Activated CD4-positive, alpha-beta T cell treated with anti-CD3 and anti-CD28 coated beads, Interleukin-2, amount 50 U/mL, for 24 hours (primary cell): Measurements from ENCODE around the gene FNTB.
"Not testable (repeated sequence)": the region's sequence is repeated elsewhere in the genome, so short reads cannot be mapped to it uniquely, and the experiment has no call there.

Source experiments
- DNase-seq, 2 donors: peaks; one replicate each; pipeline ENCODE4 v3.0.0-alpha.2; 2020; ENCODE audit warnings: low read depth in 1 of 2, low spot score in 1 of 2

FNTB gene

DNA sequence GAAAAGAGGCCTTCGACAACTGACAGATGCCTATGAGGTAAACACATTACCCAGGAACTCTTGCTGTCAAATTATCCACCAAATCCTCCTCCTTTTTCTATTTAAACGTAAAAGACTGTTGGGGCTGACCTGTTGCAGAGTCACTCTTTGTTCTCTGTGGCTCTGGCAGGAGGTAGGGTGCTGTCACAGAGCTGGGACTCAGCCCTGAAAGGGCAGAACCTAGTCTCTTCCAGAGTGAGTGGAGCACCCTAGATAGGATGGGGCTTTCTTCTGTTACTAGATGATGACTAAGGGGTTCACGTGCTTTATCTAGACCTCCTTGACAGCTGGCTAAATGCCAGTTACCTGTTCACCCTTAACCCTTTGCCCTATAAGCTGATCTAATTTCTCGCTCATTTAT lies 25.7 kb downstream of the FNTB start:
- DNase-seq, result no peak

DNA sequence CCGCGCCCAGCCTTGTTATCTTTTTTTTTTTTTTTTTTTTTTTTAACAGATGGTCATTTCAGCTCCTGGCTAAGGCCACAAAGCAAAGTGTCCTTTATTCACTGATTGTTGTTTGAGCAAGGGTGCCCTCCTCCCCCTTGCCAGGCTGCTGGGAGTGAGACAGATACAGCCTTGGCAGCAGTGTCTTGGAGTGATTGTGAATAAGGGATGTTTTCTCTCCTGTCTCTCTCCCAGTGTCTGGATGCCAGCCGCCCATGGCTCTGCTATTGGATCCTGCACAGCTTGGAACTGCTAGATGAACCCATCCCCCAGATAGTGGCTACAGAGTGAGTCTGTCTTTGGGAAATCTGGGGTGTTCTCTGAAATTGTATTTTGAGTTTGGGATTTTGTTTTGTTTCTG lies 28.7 kb downstream of the FNTB start:
- DNase-seq, result no peak

DNA sequence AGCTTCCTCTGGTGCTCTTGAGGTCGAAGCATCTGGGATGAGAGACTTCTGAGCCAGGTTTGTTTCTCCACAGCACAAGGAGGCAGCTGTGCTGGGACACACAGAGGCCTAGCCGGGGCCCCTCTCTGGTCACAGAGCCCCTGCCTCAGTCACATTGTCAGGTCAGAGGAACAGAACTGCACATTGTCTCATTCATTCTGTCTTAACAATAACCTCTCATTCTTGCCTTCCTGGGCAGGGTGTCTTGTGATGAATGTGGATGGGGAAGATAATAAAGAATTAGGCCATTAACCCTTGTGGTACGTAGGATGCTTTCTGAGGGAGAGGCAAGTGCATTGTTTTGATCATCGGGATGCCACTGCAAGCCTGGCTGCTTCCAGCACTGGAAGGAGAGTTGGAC lies 29.8 kb downstream of the FNTB start:
- no peak for DNase-seq

DNA sequence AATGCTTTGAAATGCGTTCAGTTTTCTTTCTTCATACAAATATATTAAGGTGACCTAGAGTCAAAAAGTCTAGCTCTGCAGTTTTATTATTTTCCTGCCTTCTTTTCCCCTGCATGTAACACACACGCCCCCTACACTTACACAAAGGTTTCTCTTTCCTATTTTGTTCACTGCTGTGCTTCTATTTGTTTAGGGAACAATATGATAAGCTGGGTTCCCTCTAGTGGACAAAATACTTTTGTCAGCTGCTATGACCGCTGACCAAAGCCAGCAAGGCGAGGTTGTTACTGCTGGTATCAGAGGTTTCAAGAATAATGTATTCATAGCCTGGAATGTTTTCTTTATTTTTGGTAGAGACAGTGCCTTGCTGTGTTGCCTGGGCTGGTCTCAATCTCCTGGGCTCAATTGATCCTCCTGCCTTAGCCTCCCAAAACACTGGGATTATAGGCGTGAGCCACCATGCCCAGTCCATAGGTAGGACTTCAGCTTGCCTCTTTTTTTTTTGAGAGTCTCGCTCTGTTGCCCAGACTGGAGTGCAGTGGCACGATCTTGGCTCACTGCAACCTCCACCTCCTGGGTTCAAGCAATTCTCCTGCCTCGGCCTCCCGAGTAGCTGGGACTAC lies 33.4 kb downstream of the FNTB start:
- DNase-seq, result no peak

DNA sequence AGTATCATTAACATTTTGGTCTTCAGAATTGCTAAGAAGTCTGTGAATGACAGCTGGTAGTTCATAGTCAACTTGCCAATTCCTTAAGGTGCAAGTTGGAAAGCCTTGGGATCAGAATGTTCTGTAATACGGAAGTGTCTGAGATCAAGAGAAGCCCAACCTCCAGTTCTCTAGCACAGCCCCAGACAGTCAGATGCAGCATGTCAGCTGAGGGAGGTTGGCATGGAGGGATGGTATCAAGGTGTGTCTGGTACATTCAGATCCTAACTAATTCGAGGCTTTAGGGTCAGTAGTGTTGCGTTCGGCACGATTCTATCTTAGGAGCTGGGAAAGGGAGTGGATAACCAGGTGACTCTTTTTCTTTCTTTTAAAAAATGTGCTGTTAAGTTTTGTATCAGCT lies 38.3 kb downstream of the FNTB start:
- no peak for DNase-seq

DNA sequence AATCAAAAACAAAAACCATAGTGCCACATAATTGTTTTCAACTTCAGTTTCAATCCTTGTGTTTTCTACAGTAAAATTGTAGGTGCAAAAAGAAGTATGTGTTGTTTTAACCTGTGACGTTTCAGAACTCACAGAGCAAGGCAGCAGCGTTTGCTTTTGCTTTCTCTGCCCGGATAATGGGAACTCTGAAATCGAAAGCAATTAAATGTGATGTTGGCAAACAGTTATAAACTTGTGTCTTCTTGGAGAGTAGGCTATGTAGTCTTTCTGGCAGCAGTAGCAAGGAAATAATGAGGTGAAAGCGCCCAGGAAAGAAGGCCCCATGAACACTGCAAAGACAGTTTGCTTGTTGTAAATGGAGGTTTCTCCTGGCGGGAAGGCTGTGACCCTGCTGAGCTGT lies 39.1 kb downstream of the FNTB start:
- no peak for DNase-seq

DNA sequence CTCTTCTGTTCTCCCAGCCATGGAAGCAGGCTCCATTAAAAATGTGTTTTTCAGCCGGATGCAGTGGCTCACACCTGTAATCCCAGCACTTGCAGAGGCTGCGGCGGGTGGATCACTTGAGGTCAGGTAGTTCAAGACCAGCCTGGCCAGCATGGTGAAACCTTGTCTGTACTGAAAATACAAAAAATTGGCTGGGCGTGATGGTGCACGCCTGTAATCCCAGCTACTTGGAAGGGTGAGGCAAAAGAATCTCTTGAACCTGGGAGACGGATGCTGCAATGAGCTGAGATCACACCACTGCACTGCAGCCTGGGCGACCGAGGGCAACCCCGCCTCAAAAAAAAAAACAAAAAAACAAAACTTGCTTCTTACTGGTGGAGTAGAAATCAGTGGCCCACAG lies 39.8 kb downstream of the FNTB start:
- no peak for DNase-seq

DNA sequence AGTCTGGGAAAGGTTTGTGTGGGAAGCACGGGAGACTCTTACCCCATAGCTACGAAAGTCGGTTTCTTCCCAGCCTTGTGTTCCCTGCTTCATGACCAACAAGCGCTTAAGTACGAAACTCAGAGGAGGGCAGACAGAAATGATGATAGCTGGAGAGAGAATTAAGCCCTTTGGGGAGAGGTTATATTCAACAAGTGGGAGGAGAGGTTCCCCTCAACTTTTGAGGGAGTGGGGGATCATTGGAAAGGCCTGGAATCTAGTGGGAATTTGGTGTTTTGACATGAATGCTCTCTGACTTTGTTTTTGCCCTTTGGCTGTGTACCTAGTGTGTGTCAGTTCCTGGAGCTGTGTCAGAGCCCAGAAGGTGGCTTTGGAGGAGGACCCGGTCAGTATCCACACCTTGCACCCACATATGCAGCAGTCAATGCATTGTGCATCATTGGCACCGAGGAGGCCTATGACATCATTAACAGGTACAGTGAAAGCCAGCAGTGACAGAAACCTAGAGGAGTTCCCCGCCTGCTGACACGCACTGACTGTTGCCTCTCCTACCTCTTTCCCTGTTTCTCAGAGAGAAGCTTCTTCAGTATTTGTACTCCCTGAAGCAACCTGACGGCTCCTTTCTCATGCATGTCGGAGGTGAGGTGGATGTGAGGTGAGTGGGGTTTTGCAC lies 40.6 kb downstream of the FNTB start:
- no peak for DNase-seq

DNA sequence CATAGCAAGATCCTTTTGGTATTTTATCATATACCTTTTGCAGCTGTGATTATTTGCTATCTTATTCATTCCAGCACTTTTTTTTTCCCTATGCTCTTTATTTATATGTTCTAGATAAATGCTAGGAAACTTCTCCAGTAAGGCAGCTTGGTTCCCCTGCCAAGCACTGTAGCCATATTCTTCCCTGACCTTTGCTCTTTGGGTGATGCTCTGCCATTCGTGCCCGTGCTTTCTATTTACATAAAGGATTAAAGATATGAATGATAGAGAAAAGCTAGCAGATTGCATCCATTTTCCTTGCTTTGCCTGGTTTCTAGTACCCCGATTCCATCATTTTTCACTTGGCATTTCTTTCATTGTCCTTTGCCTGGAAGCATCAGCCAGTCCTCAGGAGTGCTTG lies 42.2 kb downstream of the FNTB start:
- DNase-seq, result no peak

DNA sequence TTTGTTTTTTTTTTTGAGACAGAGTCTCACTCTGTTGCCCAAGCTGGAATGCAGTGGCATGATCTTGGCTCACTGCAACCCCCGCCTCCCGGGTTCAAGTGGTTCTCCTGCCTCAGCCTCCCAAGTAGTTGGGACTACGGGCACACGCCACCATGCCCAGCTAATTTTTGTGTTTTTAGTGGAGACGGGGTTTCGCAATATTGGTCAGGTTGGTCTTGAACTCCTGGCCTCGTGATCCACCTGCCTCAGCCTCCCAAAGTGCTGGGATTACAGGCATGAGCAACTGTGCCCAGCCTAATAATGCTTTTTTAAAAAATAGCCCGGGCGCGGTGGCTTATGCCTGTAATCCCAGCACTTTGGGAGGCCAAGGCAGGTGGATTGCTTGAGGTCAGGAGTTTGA lies 44.6 kb downstream of the FNTB start:
- not testable (repeated sequence) for DNase-seq

DNA sequence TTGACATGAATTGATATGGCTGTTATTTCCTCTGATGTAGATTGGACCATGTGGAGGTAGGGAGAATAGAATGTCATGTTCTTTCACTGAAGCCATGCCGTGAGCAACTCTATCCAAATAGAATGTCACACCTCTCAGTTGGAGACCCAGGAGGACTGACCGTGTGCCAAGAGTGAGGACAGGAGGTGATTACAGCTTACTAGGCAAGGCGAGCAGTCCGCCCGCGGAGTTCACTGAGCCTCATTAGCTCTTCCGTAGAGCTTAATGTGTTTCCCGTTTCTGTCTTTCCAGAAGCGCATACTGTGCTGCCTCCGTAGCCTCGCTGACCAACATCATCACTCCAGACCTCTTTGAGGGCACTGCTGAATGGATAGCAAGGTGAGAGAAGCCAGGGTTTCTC lies 45.6 kb downstream of the FNTB start:
- no peak for DNase-seq

DNA sequence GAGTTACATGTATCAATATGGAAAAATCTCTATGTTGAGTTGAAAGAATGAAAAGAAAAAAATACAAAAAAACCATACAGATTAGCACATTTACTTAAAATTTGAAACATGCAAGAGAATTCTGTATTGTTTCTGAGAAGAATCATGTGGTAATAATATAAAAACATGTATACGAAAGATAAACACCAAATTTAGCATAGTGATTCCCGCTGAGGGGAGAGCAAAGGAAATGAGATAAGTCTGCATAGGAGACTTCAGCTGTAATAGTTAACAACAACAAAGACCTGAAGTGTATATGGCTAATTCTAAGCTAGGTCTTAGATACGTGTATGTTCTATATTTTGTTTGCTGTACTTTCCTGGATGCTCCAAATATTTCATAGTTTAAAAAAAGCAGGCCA lies 46.5 kb downstream of the FNTB start:
- DNase-seq, result no peak

DNA sequence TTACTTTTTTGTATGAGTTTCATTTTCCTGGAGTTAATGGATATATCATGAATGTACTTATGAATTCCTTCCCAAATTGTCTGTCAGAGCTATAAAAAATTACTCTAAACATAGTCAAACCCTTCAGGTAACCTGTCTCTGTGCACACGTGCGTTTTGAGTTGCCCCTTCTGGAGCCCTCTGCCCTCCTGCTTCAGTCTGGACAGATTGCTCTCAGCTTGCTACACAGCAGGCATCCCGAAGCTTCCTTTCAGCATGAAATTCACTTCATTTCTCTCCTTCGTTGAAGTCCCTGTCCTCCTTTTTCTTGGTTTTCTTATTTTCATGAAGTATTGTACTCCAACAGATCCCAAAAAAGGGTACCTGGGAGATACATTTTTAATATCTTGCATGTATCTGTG lies 47.3 kb downstream of the FNTB start:
- no peak for DNase-seq

DNA sequence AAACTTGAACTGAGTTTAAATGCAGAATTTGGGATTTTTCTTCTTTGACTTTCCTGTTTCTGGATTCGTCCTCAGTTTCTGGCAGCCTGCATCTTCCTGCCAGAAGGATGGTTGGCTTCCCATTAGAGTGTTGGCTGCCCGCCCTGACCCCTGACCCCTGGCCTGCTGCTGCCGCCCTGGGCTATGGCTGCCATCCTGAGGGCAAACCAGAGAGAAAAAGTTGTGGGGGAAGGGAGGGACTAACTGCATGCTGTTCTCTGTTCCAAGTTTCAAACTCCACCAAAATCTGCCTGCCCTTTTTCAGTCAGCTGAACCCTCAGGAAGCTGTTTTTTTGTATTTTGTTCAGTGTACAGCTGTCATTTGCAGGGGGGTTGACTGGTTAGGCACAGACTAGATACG lies 48.4 kb downstream of the FNTB start:
- no peak for DNase-seq

DNA sequence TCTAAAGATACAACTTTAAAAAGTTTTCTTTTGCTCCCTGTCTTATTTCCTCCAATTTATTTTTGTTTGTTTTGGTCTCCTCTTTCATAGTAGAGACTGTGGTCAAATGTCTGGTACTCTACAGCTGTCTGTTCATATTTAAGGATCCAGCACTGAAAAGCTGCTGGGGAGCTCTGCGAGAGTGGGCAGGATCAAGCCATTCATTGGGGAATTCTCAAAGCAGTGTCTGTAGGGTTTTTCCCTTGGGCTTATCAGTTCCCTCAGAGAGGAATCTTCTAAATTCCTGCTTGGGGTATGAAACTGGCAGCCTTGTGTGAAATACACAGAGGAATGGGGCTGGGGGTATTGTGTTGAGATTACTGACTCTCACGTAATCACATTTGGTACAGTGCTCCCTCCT lies 52.3 kb downstream of the FNTB start:
- DNase-seq, result no peak

DNA sequence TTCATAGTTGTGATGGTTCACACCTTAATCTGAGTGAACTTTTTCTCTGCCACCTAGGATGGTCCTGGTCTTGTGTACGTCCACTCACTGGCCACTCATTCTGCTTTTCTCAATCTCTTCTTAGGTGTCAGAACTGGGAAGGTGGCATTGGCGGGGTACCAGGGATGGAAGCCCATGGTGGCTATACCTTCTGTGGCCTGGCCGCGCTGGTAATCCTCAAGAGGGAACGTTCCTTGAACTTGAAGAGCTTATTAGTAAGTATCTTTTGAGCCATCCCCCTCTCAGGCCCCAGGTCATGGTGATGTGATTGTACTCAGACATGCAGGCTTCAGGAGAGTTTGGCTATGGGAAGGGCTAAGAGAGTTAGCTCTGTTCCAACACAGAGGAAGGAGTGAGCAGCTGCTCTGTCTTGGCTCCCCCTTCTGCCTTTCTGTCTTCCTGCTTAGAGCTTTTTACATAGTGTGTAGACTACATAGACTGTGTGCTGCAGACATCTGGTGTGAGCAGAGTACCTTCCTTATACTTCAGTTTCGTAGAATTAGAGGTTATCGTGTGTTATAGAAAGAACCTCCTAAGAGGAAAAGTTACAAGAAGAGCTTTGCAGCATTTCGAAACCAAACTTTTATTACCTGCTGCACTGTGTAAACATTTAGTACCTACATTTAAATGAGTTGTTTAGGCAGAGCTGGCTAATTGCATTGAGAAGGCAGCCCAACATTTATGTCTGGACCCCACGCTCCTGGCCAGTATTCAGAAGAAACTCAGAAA lies 54.2 kb downstream of the FNTB start:
- no peak for DNase-seq

DNA sequence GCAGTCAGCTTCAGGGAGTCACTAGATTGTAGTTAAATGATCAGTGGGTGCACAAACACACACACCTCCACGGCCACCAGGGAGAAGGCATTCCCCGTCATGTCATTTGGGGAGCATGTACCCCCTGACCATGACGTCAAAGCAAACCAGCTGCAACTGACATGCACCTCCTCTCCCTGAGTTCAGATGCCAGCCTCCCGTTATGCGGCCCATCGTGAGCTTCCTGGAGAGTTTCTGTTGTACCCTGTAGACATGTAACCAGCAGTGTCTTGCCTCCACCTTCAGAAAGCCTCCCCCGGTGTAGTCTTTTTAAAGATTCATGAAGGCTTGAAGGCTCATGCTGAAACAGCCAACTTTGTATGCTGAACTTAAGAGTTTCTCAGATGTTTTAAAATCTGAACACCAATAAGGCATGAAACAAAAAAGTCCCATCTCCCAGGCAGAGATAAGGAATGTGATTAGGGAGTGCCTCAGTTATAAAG lies 54.8 kb downstream of the FNTB start:
- DNase-seq, result no peak

DNA sequence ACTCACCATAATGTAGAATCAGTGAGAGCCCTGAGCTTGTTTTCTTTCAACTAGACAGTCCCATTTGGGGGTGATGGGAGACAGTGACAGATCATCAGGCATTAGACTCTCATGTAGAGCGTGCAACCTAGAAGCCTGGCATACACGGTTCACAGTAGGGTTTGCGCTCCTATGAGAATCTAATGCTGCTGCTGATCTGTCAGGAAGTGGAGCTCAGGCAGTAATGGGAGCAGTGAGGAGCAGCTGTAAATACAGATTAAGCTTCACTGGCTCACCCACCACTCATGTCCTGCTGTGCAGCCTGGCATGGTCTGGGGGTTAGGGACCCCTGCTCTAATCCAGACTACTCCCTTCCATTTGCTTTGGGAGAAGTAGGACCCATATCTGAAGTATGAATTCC lies 55.6 kb downstream of the FNTB start:
- no peak for DNase-seq

DNA sequence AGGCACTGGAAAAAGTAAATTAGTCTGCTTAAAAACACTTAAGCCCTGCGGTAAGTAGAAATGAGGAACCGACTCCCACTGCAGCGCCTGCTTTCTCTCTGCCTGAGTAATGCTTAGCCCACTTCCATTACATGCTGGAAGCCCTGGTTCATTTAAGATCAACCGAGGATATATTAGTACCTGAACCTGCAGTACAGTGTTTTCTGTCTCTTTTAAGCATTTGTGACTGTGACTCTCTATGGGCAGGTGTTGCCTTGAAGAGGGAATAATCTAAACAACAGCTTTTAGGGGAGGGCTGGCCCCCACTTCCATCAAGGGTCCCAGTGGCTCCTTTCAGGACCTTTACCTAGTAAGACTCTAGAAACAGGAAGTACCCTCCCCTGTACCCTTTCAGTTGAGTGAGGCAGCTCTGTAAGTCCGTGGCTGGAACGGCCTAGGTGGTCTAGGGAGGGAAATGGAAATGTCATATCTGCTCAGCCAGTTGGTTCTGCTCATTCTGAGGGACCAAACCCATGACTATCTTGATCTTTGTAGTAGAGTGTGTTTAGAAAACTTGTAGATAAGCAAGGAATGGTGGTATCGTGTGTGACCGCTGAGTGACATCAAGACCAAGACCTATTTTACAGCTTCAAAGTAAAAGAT lies 56.2 kb downstream of the FNTB start:
- DNase-seq, result no peak

DNA sequence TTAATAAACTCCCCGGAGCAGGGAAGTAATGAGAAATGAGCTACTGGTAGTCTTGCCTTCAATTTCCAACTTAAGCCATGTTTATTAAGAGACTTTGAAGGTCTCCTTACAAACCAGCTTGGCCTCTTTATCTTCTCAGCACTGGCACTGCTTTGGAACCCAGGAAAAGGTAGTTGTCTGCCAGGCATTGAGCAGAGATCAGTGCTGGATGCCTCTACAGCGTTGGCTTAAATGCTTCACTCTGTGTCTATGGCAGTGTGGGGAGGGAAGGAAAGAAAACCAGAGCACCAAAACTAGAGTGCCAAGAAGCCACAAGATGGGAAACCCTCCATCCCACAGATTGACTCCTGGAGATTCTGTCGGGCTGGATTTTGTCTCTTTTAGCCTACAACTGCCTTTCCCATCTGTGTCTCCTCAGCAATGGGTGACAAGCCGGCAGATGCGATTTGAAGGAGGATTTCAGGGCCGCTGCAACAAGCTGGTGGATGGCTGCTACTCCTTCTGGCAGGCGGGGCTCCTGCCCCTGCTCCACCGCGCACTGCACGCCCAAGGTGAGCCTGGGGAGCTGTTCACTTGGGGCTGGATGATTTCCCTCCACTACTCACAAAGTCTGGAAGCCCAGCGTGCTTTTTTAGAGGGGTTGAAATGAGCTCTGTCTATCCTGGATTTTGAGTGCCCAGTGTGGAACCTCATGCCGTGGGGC lies 57.3 kb downstream of the FNTB start:
- DNase-seq, result no peak

DNA sequence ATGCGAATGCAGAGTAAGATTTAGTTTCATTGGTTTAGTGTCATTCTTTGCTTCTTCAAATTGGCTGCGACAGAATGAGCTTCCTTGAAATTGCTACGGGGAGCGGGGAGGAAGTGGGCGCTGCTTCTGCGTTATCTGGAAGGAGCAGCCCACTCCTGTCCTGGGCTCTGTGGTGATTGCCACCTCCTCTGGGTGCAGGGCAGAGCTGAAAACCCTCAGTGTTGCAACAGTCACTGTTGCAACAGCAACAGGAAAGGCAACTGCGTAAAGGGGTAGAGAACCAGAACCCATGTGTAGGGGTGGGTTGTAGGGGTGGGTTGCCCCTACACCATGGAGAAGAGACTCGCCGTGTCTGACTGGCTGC lies 57.9 kb downstream of the FNTB start:
- no peak for DNase-seq
